ENCODE data around the gene C16orf82.

DNA sequence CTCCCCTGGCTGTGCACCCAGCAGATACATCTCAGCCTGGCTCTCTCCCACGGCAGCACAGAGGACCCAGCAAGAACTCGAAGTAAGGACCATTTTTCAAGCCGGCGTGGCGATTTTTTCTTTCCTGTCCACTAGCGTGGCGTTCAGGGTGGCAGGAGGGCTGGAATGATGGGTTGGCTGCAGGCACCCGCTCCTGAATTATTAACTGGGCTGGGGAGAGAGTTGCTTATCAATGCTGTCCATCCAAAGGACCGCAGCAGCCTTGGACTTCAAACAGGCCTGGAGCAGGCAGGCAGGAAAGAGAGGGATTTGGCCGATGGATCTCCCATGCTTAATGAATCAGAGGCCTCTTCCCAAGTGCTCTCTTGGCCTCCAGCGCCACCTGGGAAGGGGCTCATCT, 7.0 kb downstream of the C16orf82 start:
- TF ChIP-seq POLR2A (IDR thresholded peaks at IDR 0.05; ENCODE audit: low read depth, low read length): no peak
- TF ChIP-seq POLR2AphosphoS5 (IDR thresholded peaks at IDR 0.05; ENCODE audit: low read depth, low read length): no peak
- TF ChIP-seq SPI1 (IDR thresholded peaks at IDR 0.05; ENCODE audit: low read depth, low read length): no peak

Measured in GM12891 (cell line).